Fibroblast of the aortic adventitia (primary cell): ENCODE data around the gene PTTG1IP2. TPM values are rescaled to one million over a fixed set of nuclear protein-coding genes. Genes with fewer than 3 reads are reported as not detected.

Experiments used
- DNase-seq: peaks from one replicate; pipeline ENCODE4 v3.0.0-alpha.2; 2010; ENCODE audit warnings: low read depth
- H3K4me3 ChIP-seq: 2 replicates; pipeline ENCODE4 v1.5.1; 2011; ENCODE audit warnings: low read depth, mild to moderate bottlenecking, control low read depth, low read length, moderate library complexity
- CTCF ChIP-seq: IDR thresholded peaks from 2 replicates; pipeline ENCODE4 v1.5.1; 2011; ENCODE audit warnings: mild to moderate bottlenecking, low read length, control low read depth, inconsistent platforms; ENCODE audit not compliant: insufficient read depth
- total RNA-seq: library from RNA; depleted of rRNA; stranded (reverse); fragments of >200 nt; gene quantifications from 2 replicates; pipeline ENCODE4 v1.2.3, GENCODE V29; 2012; ENCODE audit warnings: low replicate concordance

The PTTG1IP2 gene
- total RNA-seq, 1 donor, result not detected

DNA sequence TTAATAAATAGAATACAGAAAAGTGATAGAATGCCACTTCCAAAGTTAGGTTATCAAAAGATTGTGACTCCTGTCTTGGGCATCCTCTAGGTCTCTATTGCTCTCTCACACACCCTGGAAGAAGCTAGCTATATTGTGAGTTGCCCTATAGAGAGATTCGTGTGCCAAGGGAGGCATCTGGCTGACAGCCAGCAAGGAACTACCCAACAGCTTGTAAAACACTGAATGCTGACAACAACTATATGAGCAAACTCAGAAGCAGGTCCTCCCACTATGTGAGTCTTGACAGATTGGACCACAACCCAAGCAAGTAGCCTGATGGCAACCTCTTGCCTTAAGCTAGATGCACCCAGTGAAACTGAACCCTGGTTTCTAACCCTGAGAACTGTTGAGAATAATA is 71.0 kb downstream of the PTTG1IP2 start:
- no peak overlapping the region for H3K4me3 ChIP-seq
- TF ChIP-seq CTCF, result no peak
- DNase-seq, result no peak

DNA sequence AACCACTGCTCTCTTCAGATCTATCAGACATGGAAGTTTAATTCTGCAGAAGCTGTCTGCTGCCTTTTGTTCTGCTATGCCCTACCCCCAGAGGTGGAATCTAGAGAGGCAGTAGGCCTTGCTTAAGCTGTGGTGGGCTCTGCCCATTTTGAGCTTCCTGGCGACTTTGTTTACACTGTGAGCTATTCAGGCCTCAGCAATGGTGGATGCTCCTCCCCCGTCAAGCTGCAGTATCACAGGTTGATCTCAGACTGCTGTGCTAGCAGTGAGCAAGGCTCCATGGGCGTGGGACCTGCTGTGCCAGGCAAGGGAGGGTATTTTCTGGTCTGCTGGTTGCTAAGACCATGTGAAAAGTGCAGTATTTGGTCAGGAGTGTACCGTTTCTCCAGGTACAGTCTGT is 81.6 kb downstream of the PTTG1IP2 start:
- no peak for TF ChIP-seq CTCF

DNA sequence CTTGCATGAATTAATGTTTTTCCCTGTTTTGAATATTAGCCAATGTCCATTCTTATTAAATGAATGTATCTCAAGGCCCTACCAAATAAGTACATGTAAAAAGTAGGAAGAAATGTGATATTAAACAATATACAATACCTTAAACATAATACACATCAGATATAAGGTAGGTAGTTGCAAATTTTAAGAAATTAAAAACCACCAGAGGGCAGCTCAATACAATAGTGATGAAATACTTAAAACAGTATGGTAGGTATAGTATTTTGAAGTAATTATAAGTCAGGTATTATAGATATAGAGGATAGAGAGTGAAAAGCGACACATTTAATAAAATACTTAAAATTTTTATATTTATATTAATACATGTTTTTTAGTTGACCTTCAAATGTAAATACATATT is 83.1 kb downstream of the PTTG1IP2 start:
- H3K4me3 ChIP-seq, result no peak overlapping the region
- TF ChIP-seq CTCF, result peak; percentile 18
- DNase-seq, result peak; percentile 62

More for the DNA sequence above, 81.6 kb downstream of the PTTG1IP2 start:
- DNase-seq, result no peak
- no peak overlapping the region for H3K4me3 ChIP-seq

DNA sequence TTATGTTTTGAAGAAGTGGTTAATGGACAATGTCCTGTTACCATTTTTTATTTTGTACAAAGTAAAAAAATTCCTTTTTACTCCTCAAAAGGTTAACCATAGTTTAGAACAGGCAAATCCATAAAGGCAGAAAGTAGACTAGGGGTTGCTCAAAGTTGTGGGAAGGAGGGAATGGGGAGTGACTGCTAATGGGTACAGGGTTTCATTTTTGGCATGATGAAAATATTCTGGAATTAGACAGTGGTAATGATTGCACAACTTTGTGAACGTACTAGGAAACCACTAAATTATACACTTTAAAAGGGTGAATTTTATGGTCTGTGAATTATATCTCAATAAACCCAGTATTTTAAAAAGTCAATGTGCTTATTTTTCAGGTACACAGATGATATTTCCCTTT is 91.3 kb downstream of the PTTG1IP2 start:
- TF ChIP-seq CTCF, result no peak
- no peak overlapping the region for H3K4me3 ChIP-seq
- DNase-seq, result peak; percentile 69

Other genes with a start within 250 kb of the PTTG1IP2 start
- 3.2 and 6.4 TPM in 2 replicates for gene CFAP69, start 224.5 kb upstream of the PTTG1IP2 start, total RNA-seq
- not detected in 2 replicates for gene FAM237B, start 148.3 kb upstream of the PTTG1IP2 start, total RNA-seq
- 23.2 and 26.6 TPM in 2 replicates for gene GTPBP10, start 122.9 kb upstream of the PTTG1IP2 start, total RNA-seq
- gene CLDN12, start 66.2 kb upstream of the PTTG1IP2 start, total RNA-seq, result 10.5 and 47.1 TPM in 2 replicates
- gene CDK14, start 126.7 kb downstream of the PTTG1IP2 start, total RNA-seq, result 26.7 and 44.8 TPM in 2 replicates